ENCODE data around the gene POU2F1. TPM values are rescaled to one million over a fixed set of nuclear protein-coding genes. Genes with fewer than 3 reads are reported as not detected.
A peak's percentile ranks its signal among the peaks of the same experiment; 100 is the strongest.

POU2F1 gene
- total RNA-seq, 1 experiment from 2014 or later: 24.5 TPM

DNA sequence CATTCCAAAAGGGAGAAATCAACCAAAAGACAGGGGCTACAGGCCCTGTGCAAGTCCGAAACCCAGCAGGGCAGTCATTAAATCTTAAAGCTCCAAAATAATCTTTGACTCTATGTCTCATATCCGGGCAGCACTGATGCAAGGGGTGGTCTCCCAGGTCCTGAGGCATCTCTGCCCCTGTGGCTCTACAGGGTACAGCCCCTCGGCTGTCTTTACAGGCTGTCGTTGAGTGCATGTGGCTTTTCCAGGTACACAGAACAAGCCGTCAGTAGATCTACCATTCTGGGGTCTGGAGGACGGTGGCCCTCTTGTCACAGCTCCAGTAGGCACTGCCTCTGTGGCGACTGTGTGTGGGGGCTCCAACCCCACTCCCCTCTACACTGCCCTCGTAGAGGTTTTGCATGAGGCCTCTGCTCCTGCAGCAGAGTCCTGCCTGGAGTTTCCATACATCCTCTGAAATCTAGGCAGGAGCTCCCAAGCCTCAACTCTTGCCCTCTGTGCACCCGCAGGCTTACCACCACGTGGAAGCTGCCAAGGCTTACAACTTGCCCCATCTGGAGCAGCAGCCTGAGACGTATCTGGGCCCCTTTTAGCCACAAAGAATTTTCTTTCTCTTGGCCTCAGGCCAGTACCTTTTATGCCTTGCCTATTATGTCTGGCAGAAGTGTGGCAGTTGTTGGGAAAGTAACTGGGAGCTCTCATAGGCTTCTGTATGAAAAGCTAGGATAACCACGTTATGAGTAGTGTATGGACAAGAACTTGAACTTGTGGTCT lies 52.5 kb downstream of the POU2F1 start:
- no peak overlapping the region for H2AFZ ChIP-seq (ENCODE audit: low read depth, low read length, poor library complexity, severe bottlenecking)
- no peaks in the 10 kb centered on the region for H3K36me3 ChIP-seq (ENCODE audit: control insufficient read depth in 1 of 2, insufficient read depth in 2 of 2, low read length in 2 of 2)
- no peaks in the 10 kb centered on the region for H4K20me1 ChIP-seq (ENCODE audit: insufficient read depth)
- no peak overlapping the region for H3K4me3 ChIP-seq (replicated peaks in 1 of 2; ENCODE audit: low read depth in 1 of 2, low read length in 2 of 2)
- RAD21 ChIA-PET (ENCODE audit: low non-redundant PET in 1 of 2, low total read pairs in 2 of 2, uncharacterized antibody in 2 of 2, unreplicated experiment in 2 of 2): no interaction called here
- no peak overlapping the region for H3K9ac ChIP-seq (ENCODE audit: low read length)
- POLR2A ChIA-PET: interaction anchor here (1.0 kb wide), 1 partner anchor 13 kb away, joined by 3 read pairs; no protein-coding TSS in a partner anchor
- CTCF ChIA-PET: interaction anchor here (1.3 kb wide), 1 partner anchor 53 kb away, joined by 3 read pairs; no protein-coding TSS in a partner anchor
- no peak overlapping the region for H3K27ac ChIP-seq (ENCODE audit: low read depth, low read length)
- intact Hi-C loops (cut with micrococcal nuclease): no loop called here
- BruUV-seq (replicated peaks): no TSS peak
- no peaks in the 10 kb centered on the region for H3K27me3 ChIP-seq (ENCODE audit: insufficient read depth, low read length)
- H3K9me3 ChIP-seq (ENCODE audit: control insufficient read depth in 1 of 2, insufficient read depth in 1 of 2, low read depth in 1 of 2, low read length in 2 of 2): no peaks in the 10 kb centered on the region
- no peak for TF ChIP-seq EGR1 (IDR thresholded peaks at IDR 0.05; ENCODE audit: low read depth)
- TF ChIP-seq SP1 (IDR thresholded peaks at IDR 0.05; ENCODE audit: low read depth): no peak
- no peak for TF ChIP-seq ZFX (IDR thresholded peaks at IDR 0.05)
- no peak overlapping the region for H3K4me2 ChIP-seq (ENCODE audit: low read length)
- H3K4me1 ChIP-seq (ENCODE audit: control insufficient read depth in 1 of 2, insufficient read depth in 2 of 2, low read length in 2 of 2): peaks cover 0 to 6% of the 10 kb centered on the region in 2 experiments; a peak in 1 of 4 replicates
- ATAC-seq (peak; percentile 11; the same call in 1 of the 2 replicates), DNase-seq (ENCODE audit: low read depth, low spot score) (no peak)
- H3K9me2 ChIP-seq (ENCODE audit: insufficient read depth): no peaks in the 10 kb centered on the region
- H3K79me2 ChIP-seq (ENCODE audit: insufficient read depth, low read length): peaks cover 76% of the 10 kb centered on the region

GRCh38 chr1:167274061-167274460 lies 53.4 kb downstream of the POU2F1 start:
- Histone ChIP-seq H3K9me3 (ENCODE audit: control insufficient read depth in 1 of 2, insufficient read depth in 1 of 2, low read depth in 1 of 2, low read length in 2 of 2) (no peaks in the 10 kb centered on the region), H3K4me3 (replicated peaks in 1 of 2; ENCODE audit: low read depth in 1 of 2, low read length in 2 of 2) (no peak overlapping the region), H3K4me1 (ENCODE audit: control insufficient read depth in 1 of 2, insufficient read depth in 2 of 2, low read length in 2 of 2) (peaks cover 0 to 6% of the 10 kb centered on the region in 2 experiments; a peak in 1 of 4 replicates), H3K9ac (ENCODE audit: low read length) (no peak overlapping the region), H3K27me3 (ENCODE audit: insufficient read depth, low read length) (no peaks in the 10 kb centered on the region), H3K4me2 (ENCODE audit: low read length) (no peak overlapping the region), H4K20me1 (ENCODE audit: insufficient read depth) (no peaks in the 10 kb centered on the region), H3K36me3 (ENCODE audit: control insufficient read depth in 1 of 2, insufficient read depth in 2 of 2, low read length in 2 of 2) (no peaks in the 10 kb centered on the region), H3K79me2 (ENCODE audit: insufficient read depth, low read length) (peaks cover 74% of the 10 kb centered on the region), H2AFZ (ENCODE audit: low read depth, low read length, poor library complexity, severe bottlenecking) (no peak overlapping the region), H3K27ac (ENCODE audit: low read depth, low read length) (no peak overlapping the region), H3K9me2 (ENCODE audit: insufficient read depth) (no peaks in the 10 kb centered on the region)
- ChIA-PET RAD21 (ENCODE audit: low non-redundant PET in 1 of 2, low total read pairs in 2 of 2, uncharacterized antibody in 2 of 2, unreplicated experiment in 2 of 2) (no interaction called here), CTCF (interaction anchor here (1.3 kb wide), 1 partner anchor 54 kb away, joined by 3 read pairs; no protein-coding TSS in a partner anchor), POLR2A (interaction anchor here (1.0 kb wide), 1 partner anchor 12 kb away, joined by 3 read pairs; no protein-coding TSS in a partner anchor)
- no peak for ATAC-seq
- intact Hi-C loops (cut with micrococcal nuclease): no loop called here
- no TSS peak for BruUV-seq (replicated peaks)
- no peak for DNase-seq (ENCODE audit: low read depth, low spot score)
- no peak for TF ChIP-seq FOSL1 (IDR thresholded peaks at IDR 0.05; ENCODE audit: low read depth)
- TF ChIP-seq, protein P1, sequence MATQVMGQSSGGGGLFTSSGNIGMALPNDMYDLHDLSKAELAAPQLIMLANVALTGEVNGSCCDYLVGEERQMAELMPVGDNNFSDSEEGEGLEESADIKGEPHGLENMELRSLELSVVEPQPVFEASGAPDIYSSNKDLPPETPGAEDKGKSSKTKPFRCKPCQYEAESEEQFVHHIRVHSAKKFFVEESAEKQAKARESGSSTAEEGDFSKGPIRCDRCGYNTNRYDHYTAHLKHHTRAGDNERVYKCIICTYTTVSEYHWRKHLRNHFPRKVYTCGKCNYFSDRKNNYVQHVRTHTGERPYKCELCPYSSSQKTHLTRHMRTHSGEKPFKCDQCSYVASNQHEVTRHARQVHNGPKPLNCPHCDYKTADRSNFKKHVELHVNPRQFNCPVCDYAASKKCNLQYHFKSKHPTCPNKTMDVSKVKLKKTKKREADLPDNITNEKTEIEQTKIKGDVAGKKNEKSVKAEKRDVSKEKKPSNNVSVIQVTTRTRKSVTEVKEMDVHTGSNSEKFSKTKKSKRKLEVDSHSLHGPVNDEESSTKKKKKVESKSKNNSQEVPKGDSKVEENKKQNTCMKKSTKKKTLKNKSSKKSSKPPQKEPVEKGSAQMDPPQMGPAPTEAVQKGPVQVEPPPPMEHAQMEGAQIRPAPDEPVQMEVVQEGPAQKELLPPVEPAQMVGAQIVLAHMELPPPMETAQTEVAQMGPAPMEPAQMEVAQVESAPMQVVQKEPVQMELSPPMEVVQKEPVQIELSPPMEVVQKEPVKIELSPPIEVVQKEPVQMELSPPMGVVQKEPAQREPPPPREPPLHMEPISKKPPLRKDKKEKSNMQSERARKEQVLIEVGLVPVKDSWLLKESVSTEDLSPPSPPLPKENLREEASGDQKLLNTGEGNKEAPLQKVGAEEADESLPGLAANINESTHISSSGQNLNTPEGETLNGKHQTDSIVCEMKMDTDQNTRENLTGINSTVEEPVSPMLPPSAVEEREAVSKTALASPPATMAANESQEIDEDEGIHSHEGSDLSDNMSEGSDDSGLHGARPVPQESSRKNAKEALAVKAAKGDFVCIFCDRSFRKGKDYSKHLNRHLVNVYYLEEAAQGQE (IDR thresholded peaks at IDR 0.05; ENCODE audit: low read depth): no peak
- no peak for TF ChIP-seq ZNF274 (IDR thresholded peaks at IDR 0.05; ENCODE audit: low read depth, low read length)
- TF ChIP-seq SP1 (IDR thresholded peaks at IDR 0.05; ENCODE audit: low read depth): no peak
- TF ChIP-seq, protein P2, sequence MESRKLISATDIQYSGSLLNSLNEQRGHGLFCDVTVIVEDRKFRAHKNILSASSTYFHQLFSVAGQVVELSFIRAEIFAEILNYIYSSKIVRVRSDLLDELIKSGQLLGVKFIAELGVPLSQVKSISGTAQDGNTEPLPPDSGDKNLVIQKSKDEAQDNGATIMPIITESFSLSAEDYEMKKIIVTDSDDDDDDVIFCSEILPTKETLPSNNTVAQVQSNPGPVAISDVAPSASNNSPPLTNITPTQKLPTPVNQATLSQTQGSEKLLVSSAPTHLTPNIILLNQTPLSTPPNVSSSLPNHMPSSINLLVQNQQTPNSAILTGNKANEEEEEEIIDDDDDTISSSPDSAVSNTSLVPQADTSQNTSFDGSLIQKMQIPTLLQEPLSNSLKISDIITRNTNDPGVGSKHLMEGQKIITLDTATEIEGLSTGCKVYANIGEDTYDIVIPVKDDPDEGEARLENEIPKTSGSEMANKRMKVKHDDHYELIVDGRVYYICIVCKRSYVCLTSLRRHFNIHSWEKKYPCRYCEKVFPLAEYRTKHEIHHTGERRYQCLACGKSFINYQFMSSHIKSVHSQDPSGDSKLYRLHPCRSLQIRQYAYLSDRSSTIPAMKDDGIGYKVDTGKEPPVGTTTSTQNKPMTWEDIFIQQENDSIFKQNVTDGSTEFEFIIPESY (IDR thresholded peaks at IDR 0.05; ENCODE audit: extremely low read depth, insufficient replicate concordance, low read length): no peak
- TF ChIP-seq CEBPB (IDR thresholded peaks at IDR 0.05; ENCODE audit: low read depth): no peak
- no peak for TF ChIP-seq TCF7L2 (IDR thresholded peaks at IDR 0.05; ENCODE audit: borderline replicate concordance, extremely low read depth, insufficient read depth, insufficient read length)
- TF ChIP-seq ZFX (IDR thresholded peaks at IDR 0.05): no peak
- no peak for TF ChIP-seq POLR2A (IDR thresholded peaks at IDR 0.05; ENCODE audit: borderline replicate concordance, extremely low read depth, insufficient read depth, insufficient read length)
- no peak for TF ChIP-seq EGR1 (IDR thresholded peaks at IDR 0.05; ENCODE audit: low read depth)
- TF ChIP-seq RAD21 (IDR thresholded peaks at IDR 0.05; ENCODE audit: low read depth): no peak
- no peak for TF ChIP-seq SRF (IDR thresholded peaks at IDR 0.05; ENCODE audit: low read depth)
- no peak for TF ChIP-seq ELF1 (IDR thresholded peaks at IDR 0.05; ENCODE audit: borderline replicate concordance, low read depth)

Data from HCT116 (cell line).